K562 (cell line): ENCODE measurements around the gene TBC1D5. TPM values are rescaled to one million over a fixed set of nuclear protein-coding genes. Genes with fewer than 3 reads are reported as not detected.

Source experiments
- DNMT1 ChIP-seq: fragments of 450-650 bp; IDR thresholded peaks from 2 replicates; pipeline ENCODE4 v1.6.1; 2016; ENCODE audit warnings: antibody characterized with exemption, mild to moderate bottlenecking
- MITF ChIP-seq: IDR thresholded peaks from 2 replicates; pipeline ENCODE4 v1.6.1; 2014; ENCODE audit warnings: antibody characterized with exemption
- NR4A1 ChIP-seq, 2 experiments: fragments of 250-450 bp in 1 of 2; fragments of 450-650 bp in 1 of 2; sonication (Bioruptor Pico) in 1 of 2; IDR thresholded peaks; 2 replicates each; pipeline versions ENCODE4 v1.4.0 to v1.6.1; 2016 to 2020; ENCODE audit warnings: mild to moderate bottlenecking in 2 of 2, missing compliant biosample characterization in 1 of 2, missing genetic modification characterization in 1 of 2, moderate library complexity in 1 of 2
- PCBP2 ChIP-seq: fragments of 200-400 bp; formaldehyde crosslinking; IDR thresholded peaks from 2 replicates; pipeline ENCODE4 v1.6.1; 2018; ENCODE audit warnings: low read length, low read depth, mild to moderate bottlenecking, moderate library complexity; ENCODE audit not compliant: poor library complexity, severe bottlenecking
- POLR2H ChIP-seq: IDR thresholded peaks from 2 replicates; pipeline ENCODE4 v1.6.1; 2016; ENCODE audit warnings: missing genetic modification characterization, low read depth, mild to moderate bottlenecking, control low read depth, missing compliant biosample characterization, moderate library complexity
- SP2 ChIP-seq: IDR thresholded peaks from 2 replicates; pipeline ENCODE4 v1.6.1; 2011; ENCODE audit warnings: mild to moderate bottlenecking, low read depth, low read length, moderate library complexity; ENCODE audit not compliant: poor library complexity, severe bottlenecking; ENCODE audit errors: extremely low read depth
- TBP ChIP-seq: optimal IDR thresholded peaks from 2 replicates; pipeline ENCODE3; 2011; ENCODE audit warnings: low read depth, low read length, improper control_type of control experiment
- ZBTB11 ChIP-seq, 3 experiments: fragments of 200-800 bp in 1 of 3; fragments of 250-450 bp in 1 of 3; fragments of 450-650 bp in 1 of 3; sonication (Bioruptor Pico) in 1 of 3; sonication (Bioruptor generic) in 1 of 3; formaldehyde crosslinking in 1 of 3; IDR thresholded peaks; 2 replicates each; pipeline versions ENCODE4 v1.6.1 to v1.8.0; 2016 to 2022; ENCODE audit warnings: mild to moderate bottlenecking in 2 of 3, missing genetic modification characterization in 2 of 3, missing compliant biosample characterization in 1 of 3, moderate library complexity in 1 of 3
- polyA plus RNA-seq, 8 experiments: library from polyadenylated mRNA; depleted of rRNA in 4 of 8; stranded (reverse) in 5 of 8; unstranded in 3 of 8; fragments of >200 nt; fragmentation: Nextera tagmentation in 2 of 8; fragmentation: Illumina TruSeq in 1 of 8; extraction: Ambion mirVana in 2 of 8; extraction: Trizol in 1 of 8; gene quantifications; 2 replicates each; pipeline versions ENCODE4 v1.2.1 to v1.2.3, GENCODE V29; 2011 to 2014; ENCODE audit warnings: inconsistent platforms in 1 of 8, missing spikeins in 1 of 8
- total RNA-seq, 7 experiments: library from RNA; depleted of rRNA in 6 of 7; stranded (reverse); fragments of >200 nt in 6 of 7; fragmentation: Illumina TruSeq in 2 of 7; extraction: Trizol in 2 of 7; gene quantifications; 2 replicates each; pipeline versions ENCODE4 v1.2.1 to v1.2.3, GENCODE V29; 2011 to 2021; ENCODE audit warnings: low replicate concordance in 1 of 7
- TF ChIP-seq, protein P1 (sequence below), 2 experiments: IDR thresholded peaks in 1 of 2; conservative IDR thresholded peaks in 1 of 2; 2 replicates each; pipeline ENCODE4 v1.6.1; 2016; ENCODE audit warnings: low read depth in 2 of 2, mild to moderate bottlenecking in 1 of 2, missing compliant biosample characterization in 1 of 2, missing genetic modification characterization in 1 of 2, moderate library complexity in 1 of 2
- TF ChIP-seq, protein P2 (sequence below), 2 experiments: fragments of 200-800 bp in 1 of 2; sonication (Bioruptor generic) in 1 of 2; sonication (generic) in 1 of 2; formaldehyde crosslinking in 1 of 2; IDR thresholded peaks in 1 of 2; conservative IDR thresholded peaks in 1 of 2; 2 replicates each; pipeline versions ENCODE4 v1.5.0 to v1.6.1; 2016 to 2020; ENCODE audit warnings: missing compliant biosample characterization in 1 of 2, missing genetic modification characterization in 1 of 2, missing genetic modification reagents in 1 of 2

Gene TBC1D5
- total and polyA plus RNA-seq, 9 of the 15 experiments (the other 6 are each of a cell fraction or from before 2014, with no cell fraction given): 2.9 to 38.1 (median 25.6) TPM

DNA sequence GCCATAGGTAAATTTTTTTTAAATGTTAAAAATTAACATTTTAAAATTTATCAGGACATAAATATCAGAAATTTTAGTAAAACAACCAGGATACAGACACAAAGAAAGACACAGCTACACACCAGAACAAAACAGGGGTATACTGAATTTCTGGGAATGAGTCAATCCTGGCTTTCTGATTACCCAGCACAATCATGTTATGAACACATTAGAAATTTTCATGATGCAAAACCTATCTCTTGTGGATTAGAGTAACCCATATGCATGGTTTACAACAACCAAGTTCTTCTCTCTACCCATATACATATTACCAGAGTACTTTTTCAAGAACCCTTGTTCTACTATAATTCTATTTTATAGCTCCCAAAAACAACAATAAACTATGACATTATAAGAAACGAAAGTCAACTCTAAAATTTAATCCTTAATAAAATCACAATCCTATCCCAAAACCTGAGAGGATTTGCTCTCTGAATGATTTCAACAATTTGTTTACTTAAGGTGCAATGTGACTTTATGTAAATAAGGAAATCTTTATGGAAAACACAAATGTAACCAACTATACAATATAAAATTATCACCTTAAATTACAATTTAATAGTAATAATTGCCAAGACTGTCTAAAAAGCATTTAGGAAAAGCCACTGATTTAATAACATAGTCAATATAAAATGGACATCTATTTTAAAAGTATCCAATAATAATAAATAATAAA lies 184.5 kb downstream of the TBC1D5 start (continued):
- TF ChIP-seq POLR2H (no peak), SP2 (no peak), MITF (no peak), ZBTB11 (CRISPR knock-in tag; IDR thresholded peaks at IDR 0.05) (no peak), DNMT1 (no peak), NR4A1 (CRISPR knock-in tag; IDR thresholded peaks at IDR 0.05) (no peak), NR4A1 (tag; IDR thresholded peaks at IDR 0.05) (no peak), TBP (no peak), PCBP2 (no peak)
- TF ChIP-seq, protein P1, sequence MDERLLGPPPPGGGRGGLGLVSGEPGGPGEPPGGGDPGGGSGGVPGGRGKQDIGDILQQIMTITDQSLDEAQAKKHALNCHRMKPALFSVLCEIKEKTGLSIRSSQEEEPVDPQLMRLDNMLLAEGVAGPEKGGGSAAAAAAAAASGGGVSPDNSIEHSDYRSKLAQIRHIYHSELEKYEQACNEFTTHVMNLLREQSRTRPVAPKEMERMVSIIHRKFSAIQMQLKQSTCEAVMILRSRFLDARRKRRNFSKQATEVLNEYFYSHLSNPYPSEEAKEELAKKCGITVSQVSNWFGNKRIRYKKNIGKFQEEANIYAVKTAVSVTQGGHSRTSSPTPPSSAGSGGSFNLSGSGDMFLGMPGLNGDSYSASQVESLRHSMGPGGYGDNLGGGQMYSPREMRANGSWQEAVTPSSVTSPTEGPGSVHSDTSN (CRISPR knock-in tag; IDR thresholded peaks at IDR 0.05; ENCODE audit: low read depth): no peak
- TF ChIP-seq, protein P1 (tag; conservative IDR thresholded peaks at IDR 0.05; ENCODE audit: low read depth): no peak
- TF ChIP-seq, protein P2, sequence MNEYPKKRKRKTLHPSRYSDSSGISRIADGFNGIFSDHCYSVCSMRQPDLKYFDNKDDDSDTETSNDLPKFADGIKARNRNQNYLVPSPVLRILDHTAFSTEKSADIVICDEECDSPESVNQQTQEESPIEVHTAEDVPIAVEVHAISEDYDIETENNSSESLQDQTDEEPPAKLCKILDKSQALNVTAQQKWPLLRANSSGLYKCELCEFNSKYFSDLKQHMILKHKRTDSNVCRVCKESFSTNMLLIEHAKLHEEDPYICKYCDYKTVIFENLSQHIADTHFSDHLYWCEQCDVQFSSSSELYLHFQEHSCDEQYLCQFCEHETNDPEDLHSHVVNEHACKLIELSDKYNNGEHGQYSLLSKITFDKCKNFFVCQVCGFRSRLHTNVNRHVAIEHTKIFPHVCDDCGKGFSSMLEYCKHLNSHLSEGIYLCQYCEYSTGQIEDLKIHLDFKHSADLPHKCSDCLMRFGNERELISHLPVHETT (CRISPR knock-in tag; conservative IDR thresholded peaks at IDR 0.05 in 1 of 2, IDR thresholded peaks at IDR 0.05 in 1 of 2): no peak
